Activated CD4-positive, alpha-beta T cell treated with anti-CD3 and anti-CD28 coated beads, Interleukin-2, amount 50 U/mL, for 24 hours (primary cell): ENCODE results near the gene DNAJC17.
A peak's percentile ranks its signal among the peaks of the same experiment; 100 is the strongest.

Experiments used
- DNase-seq, 2 donors: peaks; one replicate each; pipeline ENCODE4 v3.0.0-alpha.2; 2020; ENCODE audit warnings: low read depth in 1 of 2, low spot score in 1 of 2

Gene DNAJC17

DNA sequence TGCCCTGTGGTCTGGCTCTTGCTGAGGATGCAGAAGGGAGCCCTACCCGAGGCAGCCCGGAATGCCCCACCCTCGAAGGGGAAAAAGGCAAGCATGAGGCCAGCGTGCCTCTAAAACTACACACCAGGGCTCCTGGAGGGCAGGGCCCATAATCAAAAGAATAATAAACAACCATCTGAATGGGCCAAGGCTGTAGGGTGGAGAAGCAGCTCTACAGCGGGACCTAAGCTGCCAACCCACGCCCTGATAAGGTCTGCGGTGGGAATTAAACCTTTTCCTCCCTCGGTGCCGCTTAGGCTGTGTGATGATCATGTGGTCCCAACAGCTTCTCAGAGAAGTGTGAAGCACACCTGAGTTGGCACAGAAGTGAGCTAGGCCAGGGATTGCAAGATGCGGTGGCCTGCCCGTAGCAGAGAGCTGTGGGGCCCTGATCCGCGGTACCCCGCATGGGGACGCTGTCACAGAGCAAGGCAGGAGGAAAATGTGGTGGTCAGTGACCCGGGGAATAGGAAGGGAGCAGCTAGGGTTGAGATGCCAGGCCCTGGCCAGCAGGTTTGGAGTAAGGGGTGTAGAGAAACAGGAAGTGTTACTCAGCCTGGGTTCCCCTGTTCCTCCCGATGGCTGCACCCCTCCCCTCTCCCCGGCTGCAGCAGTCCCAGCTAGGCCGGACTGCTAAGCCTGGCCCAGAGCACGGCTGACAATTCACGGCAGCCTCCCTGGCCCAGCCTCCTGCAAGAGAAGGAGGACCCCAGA lies 38.6 kb downstream of the DNAJC17 start:
- no peak for DNase-seq

DNA sequence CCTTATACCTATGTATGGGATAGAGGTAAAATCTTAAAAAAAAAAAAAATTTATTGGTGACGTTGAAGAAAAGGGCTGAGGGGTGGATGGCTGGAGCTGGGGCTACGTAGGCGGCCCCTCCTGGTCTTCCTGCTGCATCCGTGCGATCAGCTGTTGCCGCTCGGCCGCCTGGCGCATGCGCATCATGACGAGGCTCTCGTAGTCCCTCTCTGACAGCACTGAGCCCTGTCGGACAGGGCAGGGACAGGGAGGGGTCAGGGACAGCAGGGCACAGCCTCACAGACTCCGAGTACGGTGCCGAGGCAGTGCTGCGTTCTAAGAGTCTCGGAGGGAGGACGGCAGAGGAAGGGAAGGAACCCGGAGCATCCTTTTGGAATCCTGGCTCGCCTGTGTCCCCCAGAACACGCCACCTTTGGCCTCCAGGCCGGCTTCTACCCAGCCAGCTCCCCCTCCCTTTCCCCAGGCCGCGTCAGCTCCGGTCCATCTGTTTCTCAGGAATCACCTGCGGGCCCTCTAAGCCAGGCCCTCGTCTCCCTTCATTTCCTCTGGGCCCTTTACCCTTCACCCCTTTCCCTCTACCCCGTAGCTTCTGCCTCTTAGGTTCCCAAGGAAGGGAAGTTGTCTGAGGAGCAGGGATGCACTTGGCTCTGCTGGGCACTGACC lies 39.3 kb downstream of the DNAJC17 start:
- no peak for DNase-seq

DNA sequence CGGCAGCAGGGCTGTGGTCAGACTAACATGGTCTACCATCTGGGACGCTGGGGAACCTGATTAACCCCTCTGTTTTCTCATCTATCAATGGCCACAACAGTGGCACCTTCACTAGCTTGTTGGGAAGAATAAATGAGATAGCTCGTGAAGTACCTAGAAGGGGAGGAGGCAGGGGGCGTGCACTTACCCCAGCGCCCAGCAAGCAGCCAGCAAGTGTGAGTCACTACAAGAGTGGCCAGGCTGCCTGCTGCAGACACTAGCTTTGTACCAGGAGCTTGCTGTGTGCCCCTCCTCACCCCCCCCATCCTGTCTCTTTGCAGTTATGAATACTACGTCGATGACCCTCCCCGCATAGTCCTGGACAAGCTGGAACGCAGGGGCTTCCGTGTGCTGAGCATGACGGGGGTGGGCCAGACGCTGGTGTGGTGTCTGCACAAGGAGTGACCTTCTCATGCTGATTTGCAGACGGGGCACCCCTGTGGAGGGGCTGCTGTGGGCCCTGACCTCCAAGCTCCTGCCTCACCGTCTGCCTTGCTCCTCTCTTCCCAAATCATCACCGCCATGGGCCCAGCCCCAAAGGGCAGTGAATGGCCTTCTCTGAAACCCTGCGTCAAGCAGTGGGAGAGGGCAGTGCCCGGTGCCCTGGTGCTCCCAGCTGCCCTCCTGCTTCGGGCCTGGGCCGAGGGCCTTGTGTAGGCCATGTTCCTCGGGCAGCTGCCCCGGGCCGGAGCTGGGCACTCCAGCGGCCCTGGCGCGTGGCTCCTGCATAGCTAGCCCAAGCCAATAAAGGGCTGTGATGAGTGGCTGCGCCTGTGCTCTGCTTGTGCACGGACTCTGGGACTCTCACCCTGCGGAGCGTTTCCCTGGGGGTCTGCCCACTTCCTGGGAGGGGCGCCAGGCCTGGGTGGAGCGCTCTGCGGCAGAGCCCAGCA lies 40.1 kb downstream of the DNAJC17 start:
- no peak for DNase-seq

GRCh38 chr15:40766194-40766815 lies 41.0 kb downstream of the DNAJC17 start:
- DNase-seq = no peak

DNA sequence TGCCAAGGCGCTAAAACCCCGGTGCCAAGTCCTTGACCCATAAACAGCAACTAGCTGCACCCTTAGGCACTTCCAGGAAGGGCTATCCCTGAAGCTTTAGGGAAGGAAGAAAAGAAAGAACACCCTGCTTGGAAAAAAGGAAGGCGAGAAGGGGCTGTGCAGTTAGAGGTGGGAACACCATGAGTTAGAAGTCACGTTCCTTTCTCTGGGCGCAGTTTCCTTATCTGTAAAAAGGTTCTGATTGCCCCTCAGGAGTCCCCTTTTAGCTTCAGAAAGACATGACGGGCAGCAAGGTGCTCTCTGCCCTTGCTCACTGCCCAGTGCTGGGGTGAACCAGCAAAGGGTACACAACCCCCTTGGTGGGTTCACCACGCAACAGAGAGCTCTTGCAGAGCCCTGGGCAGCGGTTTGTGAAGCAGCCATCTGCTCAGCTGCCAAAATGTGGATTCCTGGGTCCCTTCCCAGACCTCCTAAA lies 42.6 kb downstream of the DNAJC17 start:
- DNase-seq = no peak

GRCh38 chr15:40763801-40764628 lies 43.3 kb downstream of the DNAJC17 start, which contains the start of gene GCHFR:
Gene GCHFR, plus strand, starts transcription at chr15:40764068. Its CDS starts 113 bp downstream, at chr15:40764181.
- peak; percentile 41 to 45 for DNase-seq

DNA sequence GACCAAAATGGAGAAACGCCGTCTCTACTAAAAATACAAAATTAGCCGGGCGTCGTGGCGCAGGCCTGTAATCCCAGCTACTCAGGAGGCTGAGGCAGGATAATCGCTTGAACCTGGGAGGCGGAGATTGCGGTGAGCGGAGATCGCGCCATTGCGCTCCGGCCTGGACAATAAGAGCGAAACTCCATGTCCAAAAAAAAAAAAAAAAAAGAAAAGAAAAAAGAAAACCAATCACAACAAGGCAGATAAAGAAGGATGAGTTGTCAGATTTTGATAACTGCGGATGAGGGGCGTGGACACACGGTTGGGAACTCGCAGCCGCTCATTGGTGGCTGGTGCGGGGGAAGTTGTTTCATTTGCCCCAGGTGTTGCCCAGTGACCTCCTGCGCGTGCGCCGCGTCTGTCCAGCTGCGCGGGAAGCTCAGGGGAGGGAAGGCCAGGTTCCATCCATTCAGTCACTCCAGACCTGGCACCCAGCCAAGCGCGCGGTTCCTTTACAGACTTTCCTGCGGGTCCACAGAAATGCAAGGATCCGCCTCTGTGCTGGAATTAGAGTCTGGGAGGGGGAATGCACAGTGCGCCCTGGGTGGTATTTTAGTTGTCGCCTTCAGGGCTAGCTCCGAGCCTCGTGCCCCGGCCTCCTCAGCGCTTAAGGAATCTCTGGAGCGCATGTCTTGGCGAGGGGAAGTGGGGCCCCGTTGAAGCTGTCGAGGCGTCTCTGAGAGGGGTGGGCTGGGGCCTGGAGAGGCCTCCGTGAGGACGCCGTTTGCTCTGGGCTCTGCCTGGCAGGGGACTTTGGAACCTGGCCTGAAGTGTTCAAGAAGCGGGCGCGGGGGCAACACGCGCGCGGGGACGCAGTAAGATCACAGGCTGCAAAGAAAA lies 44.1 kb downstream of the DNAJC17 start:
- DNase-seq = peak in 1 of 2 donors; percentile 25

DNA sequence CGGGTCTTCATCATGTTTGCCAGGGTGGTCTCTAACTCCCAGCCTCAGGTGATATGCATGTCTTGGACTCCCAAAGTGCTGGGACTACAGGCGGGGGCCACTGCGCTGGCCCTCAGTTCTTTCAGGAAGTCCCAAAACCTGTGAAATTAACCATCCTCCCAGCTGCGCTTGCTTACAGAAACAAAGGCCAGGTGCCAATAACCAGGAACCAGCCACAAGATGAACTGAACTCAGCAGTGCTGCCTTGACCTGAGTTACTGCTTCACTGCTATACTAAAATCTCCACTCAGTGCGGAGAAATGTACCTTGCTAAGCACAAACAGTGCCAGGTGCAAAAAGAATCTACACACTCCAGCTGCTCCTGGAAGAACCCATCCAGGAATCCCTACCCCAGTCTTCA lies 47.3 kb downstream of the DNAJC17 start:
- DNase-seq = no peak

GRCh38 chr15:40756938-40757337 lies 50.3 kb downstream of the DNAJC17 start:
- no peak for DNase-seq

DNA sequence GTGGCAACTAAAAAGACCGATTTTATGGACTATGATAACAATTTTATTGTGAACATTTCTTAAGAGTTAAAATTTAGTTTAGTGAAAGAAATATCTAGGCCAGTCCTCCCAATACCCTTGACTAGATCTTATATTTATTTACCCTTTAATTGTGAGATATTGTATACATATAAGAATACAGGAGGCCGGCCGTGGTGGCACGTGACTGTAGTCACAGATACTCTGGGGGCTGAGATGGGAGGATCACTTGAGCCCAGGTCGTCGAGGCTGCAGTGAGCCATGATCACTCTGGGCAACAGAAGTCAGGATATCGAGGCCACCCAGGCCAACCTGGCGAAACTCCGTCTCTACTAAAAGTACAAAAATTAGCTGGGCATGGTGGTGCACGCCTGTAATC lies 51.5 kb downstream of the DNAJC17 start:
- DNase-seq = no peak

- DNase-seq = peak; percentile 84 to 91
Measured at GRCh38 chr15:40754883-40755811, 52.1 kb downstream of the DNAJC17 start, which contains the start of gene RMDN3. Gene RMDN3, minus strand, starts transcription at chr15:40755254. Its CDS starts 471 bp downstream, at chr15:40754783.

DNA sequence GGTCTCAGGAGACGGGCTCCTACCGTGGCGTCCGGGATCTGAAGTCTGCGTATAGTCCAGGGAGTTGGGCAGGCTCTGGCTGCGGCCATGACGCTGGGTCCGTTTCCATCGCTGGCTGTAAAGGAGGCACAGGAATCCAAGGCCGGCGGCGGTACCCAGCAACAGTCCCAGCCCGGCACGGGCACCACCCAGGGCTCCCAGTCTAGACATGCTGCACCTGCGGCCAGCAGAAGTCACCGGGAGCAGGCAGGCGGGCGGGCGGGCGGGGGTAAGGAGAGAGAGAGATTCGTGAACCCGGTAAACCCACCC lies 52.7 kb downstream of the DNAJC17 start:
- no peak for DNase-seq

- DNase-seq = no peak
Measured at GRCh38 chr15:40751745-40752144, 55.5 kb downstream of the DNAJC17 start.

- no peak for DNase-seq
Measured at GRCh38 chr15:40750885-40751284, 56.4 kb downstream of the DNAJC17 start.

DNA sequence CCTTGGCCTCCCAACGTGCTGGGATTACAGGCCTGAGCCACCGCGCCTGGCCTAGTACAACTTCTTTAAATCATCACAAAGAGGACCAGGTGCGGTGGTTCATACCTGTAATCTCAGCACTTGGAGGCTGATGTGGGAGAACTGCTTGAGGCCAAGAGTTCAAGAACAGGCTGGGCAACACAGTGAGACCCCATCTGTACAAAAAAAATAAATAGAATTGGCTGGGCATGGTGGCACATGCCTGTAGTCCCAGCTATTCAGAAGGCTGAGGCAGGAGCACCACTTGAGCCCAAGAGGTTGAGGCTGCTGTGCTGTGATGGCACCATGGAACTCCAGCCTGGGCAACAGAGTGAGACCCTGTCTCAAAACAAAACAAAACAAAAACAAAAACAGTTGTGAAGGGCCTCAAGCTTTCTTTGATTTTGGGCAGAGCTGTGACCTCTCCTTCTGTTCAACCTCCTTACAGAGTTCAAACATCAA lies 58.1 kb downstream of the DNAJC17 start:
- no peak for DNase-seq

- DNase-seq = no peak
Measured at GRCh38 chr15:40747685-40748631, 59.3 kb downstream of the DNAJC17 start.

DNA sequence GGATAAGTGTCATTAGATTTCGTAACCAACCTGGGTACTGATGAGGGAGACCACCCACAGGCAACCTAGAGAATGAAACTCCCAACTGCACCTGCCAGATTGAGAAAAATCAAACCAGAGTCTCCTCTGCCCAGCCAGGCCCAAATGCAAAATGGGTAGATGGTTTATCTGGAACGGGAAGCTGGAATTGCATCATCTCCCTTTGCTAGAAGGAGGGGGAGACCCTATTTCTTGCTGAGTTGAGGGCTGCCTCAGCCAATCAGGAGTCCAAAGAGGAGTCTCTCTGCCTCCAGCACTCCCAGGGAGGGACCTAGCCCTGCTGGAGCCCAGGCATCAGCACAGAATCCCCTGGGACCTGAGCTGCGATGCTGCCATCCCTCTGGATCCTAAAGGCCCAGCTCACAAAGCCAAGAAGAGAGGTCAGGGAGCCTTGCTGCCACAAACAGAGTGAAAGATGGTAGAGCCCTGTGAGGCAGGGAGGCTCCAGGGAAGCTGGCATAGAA lies 60.3 kb downstream of the DNAJC17 start:
- DNase-seq = no peak
